Mesothelial cell of epicardium (in vitro differentiated cells): ENCODE data around the gene ELMO1. TPM values are rescaled to one million over a fixed set of nuclear protein-coding genes. Genes with fewer than 3 reads are reported as not detected.

Experiments used
- DNase-seq, 2 experiments: peaks; one replicate each; pipeline ENCODE4 v3.0.0; 2021; ENCODE audit warnings: low spot score in 2 of 2; ENCODE audit not compliant: unreplicated experiment in 2 of 2
- H3K27ac Mint-ChIP-seq: 2 replicates; pipeline ENCODE4 v1.8.0; 2021; ENCODE audit warnings: mixed read lengths
- H3K27me3 Mint-ChIP-seq: 2 replicates; pipeline ENCODE4 v1.8.0; 2021; ENCODE audit warnings: low read depth, mixed read lengths
- H3K36me3 Mint-ChIP-seq: 2 replicates; pipeline ENCODE4 v1.8.0; 2021; ENCODE audit warnings: mixed read lengths
- H3K4me1 Mint-ChIP-seq: 2 replicates; pipeline ENCODE4 v1.8.0; 2021; ENCODE audit warnings: mixed read lengths
- H3K4me3 Mint-ChIP-seq: 2 replicates; pipeline ENCODE4 v1.8.0; 2021; ENCODE audit warnings: mild to moderate bottlenecking, moderate library complexity, mixed read lengths
- H3K9me3 Mint-ChIP-seq: 2 replicates; pipeline ENCODE4 v1.8.0; 2021; ENCODE audit warnings: mixed read lengths
- CTCF ChIP-seq: fragments of 200-600 bp; sonication (generic); IDR thresholded peaks from one replicate; pipeline ENCODE4 v1.5.0; 2021; ENCODE audit warnings: antibody characterized with exemption; ENCODE audit not compliant: unreplicated experiment
- total RNA-seq: library from RNA; stranded (reverse); gene quantifications from 3 replicates; pipeline ENCODE4 v1.2.1, GENCODE V29; 2021

ELMO1 gene
- total RNA-seq, 1 donor from 2014 or later, result 9.6 TPM

- Mint-ChIP-seq H3K4me1 (peaks cover 8% of the 10 kb centered on the region), H3K4me3 (no peak overlapping the region), H3K27ac (no peak overlapping the region), H3K27me3 (no peaks in the 10 kb centered on the region), H3K9me3 (no peaks in the 10 kb centered on the region), H3K36me3 (no peaks in the 10 kb centered on the region)
- TF ChIP-seq CTCF, result no peak
- no peak for DNase-seq
Observed at GRCh38 chr7:37431413-37431812, 17.3 kb downstream of the ELMO1 start.

- no peaks in the 10 kb centered on the region for H3K36me3 Mint-ChIP-seq
- H3K4me1 Mint-ChIP-seq, result peaks cover 8% of the 10 kb centered on the region
- TF ChIP-seq CTCF, result no peak
- H3K9me3 Mint-ChIP-seq, result no peaks in the 10 kb centered on the region
- DNase-seq, result no peak
- no peak overlapping the region for H3K27ac Mint-ChIP-seq
- H3K4me3 Mint-ChIP-seq, result no peak overlapping the region
- no peaks in the 10 kb centered on the region for H3K27me3 Mint-ChIP-seq
Observed at GRCh38 chr7:37430640-37431039, 18.0 kb downstream of the ELMO1 start.

- no peaks in the 10 kb centered on the region for H3K9me3 Mint-ChIP-seq
- H3K4me1 Mint-ChIP-seq, result peaks cover 7% of the 10 kb centered on the region
- H3K36me3 Mint-ChIP-seq, result no peaks in the 10 kb centered on the region
- no peak for TF ChIP-seq CTCF
- no peak overlapping the region for H3K27ac Mint-ChIP-seq
- no peaks in the 10 kb centered on the region for H3K27me3 Mint-ChIP-seq
- H3K4me3 Mint-ChIP-seq, result no peak overlapping the region
- DNase-seq, result no peak
Observed at GRCh38 chr7:37430171-37430570, 18.5 kb downstream of the ELMO1 start.

GRCh38 chr7:37429435-37429791 is 19.3 kb downstream of the ELMO1 start:
- no peak for DNase-seq
- TF ChIP-seq CTCF, result no peak
- Mint-ChIP-seq H3K9me3 (no peaks in the 10 kb centered on the region), H3K36me3 (no peaks in the 10 kb centered on the region), H3K27ac (no peak overlapping the region), H3K4me1 (peaks cover under 1% of the 10 kb centered on the region), H3K4me3 (no peak overlapping the region), H3K27me3 (no peaks in the 10 kb centered on the region)

GRCh38 chr7:37428681-37429434 is 19.8 kb downstream of the ELMO1 start:
- Mint-ChIP-seq H3K36me3 (no peaks in the 10 kb centered on the region), H3K27ac (no peak overlapping the region), H3K27me3 (no peaks in the 10 kb centered on the region), H3K4me1 (no peaks in the 10 kb centered on the region), H3K4me3 (no peak overlapping the region), H3K9me3 (no peaks in the 10 kb centered on the region)
- no peak for DNase-seq
- no peak for TF ChIP-seq CTCF
